ENCODE results near the gene BMERB1. TPM values are rescaled to one million over a fixed set of nuclear protein-coding genes. Genes with fewer than 3 reads are reported as not detected.

BMERB1 gene
- total and polyA plus RNA-seq, 10 donors: 5.6 to 36.5 (median 19.0) TPM

DNA sequence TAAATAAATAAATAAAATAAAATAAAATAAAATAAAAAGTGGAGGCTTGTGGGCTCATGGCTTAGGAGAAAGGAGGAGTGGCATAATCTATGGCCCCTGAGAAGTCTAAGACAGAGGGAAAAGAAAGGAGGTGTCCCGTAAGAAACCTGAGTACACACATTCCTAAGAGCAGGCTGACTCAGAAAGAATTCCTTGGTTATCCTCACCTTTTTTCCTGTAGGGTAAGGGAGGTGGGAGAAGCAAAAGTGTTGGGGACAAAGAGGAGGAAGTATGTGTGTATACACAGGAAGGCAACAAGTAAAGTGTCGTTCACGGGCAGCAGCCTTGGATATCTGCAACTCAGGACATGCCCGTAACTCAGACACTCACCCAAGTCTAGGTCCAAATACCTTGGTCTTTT, 179.3 kb downstream of the BMERB1 start:
- TF ChIP-seq POLR2A (IDR thresholded peaks at IDR 0.05): no peak
- Histone ChIP-seq H3K9me3 (no peaks in the 10 kb centered on the region), H3K4me1 (peaks cover 0 to 1% (median 0%) of the 10 kb centered on the region in 6 donors), H3K27me3 (replicated peaks in 1 of 7) (no peaks in the 10 kb centered on the region), H3K27ac (no peak overlapping the region), H3K36me3 (peaks cover 9 to 100% (median 99%) of the 10 kb centered on the region in 6 donors), H3K4me3 (no peak overlapping the region)
- intact Hi-C loops (cut with DNase I; ENCODE audit: low total_unique reads): no loop called here
- 76 to 95% (median 80%) methylated on average over 4 of the region's 4 CpGs for WGBS, 5 donors
- DNase-seq: no peak

DNA sequence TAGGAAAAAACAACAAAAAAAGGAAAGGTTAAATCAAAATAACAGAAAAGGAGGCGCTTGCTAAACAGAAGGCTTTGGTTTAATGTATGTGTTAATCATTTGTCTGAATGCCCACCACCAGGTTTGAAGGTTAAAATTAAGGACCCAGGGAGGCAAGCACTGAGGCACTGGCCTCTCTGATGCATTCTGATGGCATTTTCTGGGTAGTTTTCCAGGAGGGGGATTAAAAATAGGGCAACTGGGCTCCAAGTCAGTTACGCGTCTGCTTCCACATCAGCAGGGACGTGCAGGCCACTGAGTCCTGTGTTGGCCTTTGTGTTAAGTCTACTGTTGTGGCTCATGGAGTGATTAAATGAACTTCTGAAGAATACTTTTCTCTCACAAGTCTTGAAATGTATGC, 181.6 kb downstream of the BMERB1 start:
- H3K27me3 ChIP-seq (replicated peaks in 1 of 7): no peaks in the 10 kb centered on the region
- no peak for TF ChIP-seq POLR2A (IDR thresholded peaks at IDR 0.05)
- no peak for TF ChIP-seq POLR2AphosphoS5 (IDR thresholded peaks at IDR 0.05)
- no peak for TF ChIP-seq CTCF (IDR thresholded peaks at IDR 0.05 in 8 of 11, conservative IDR thresholded peaks at IDR 0.05 in 3 of 11)
- H3K27ac ChIP-seq: no peak overlapping the region
- DNase-seq: no peak
- no peaks in the 10 kb centered on the region for H3K9me3 ChIP-seq
- WGBS, 5 donors: 95 to 98% (median 96%) methylated on average over 4 of the region's 4 CpGs
- H3K4me3 ChIP-seq: no peak overlapping the region
- peaks cover 9 to 100% (median 99%) of the 10 kb centered on the region in 6 donors for H3K36me3 ChIP-seq
- intact Hi-C loops (cut with DNase I; ENCODE audit: low total_unique reads): no loop called here
- H3K4me1 ChIP-seq: peaks cover 0 to 8% (median 0%) of the 10 kb centered on the region in 6 donors

- Histone ChIP-seq H3K9me3 (no peaks in the 10 kb centered on the region), H3K36me3 (peaks cover 9 to 100% (median 99%) of the 10 kb centered on the region in 6 donors), H3K27me3 (replicated peaks in 1 of 7) (no peaks in the 10 kb centered on the region), H3K27ac (no peak overlapping the region), H3K4me1 (peaks cover 0 to 12% (median 0%) of the 10 kb centered on the region in 6 donors), H3K4me3 (no peak overlapping the region)
- intact Hi-C loops (cut with DNase I; ENCODE audit: low total_unique reads): no loop called here
- DNase-seq: no peak
- TF ChIP-seq POLR2AphosphoS5 (IDR thresholded peaks at IDR 0.05) (no peak), POLR2A (IDR thresholded peaks at IDR 0.05) (no peak), CTCF (IDR thresholded peaks at IDR 0.05 in 8 of 11, conservative IDR thresholded peaks at IDR 0.05 in 3 of 11) (no peak)
- WGBS, 5 donors: 88 to 92% (median 89%) methylated on average over 11 of the region's 11 CpGs
Measured at GRCh38 chr16:15616475-15617165, 182.2 kb downstream of the BMERB1 start.

DNA sequence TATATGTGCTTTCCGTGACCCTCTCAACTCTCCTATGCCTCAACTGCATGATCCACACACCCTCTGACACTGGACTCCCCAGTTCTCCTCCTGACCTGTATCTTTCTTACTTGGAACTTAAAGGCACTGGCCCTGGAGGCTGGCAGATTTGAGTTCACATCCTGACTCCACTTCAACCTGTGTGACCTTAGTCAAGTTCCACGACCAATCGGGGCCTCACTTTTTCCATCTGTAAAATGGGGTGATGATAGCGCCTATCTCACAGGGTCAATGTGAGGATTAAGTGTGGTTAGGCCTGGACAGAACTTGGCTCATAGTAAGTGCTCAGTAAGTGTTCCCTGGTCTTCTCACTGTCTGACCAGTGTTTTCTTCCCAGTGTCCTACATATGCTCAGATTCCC, 183.5 kb downstream of the BMERB1 start:
- intact Hi-C loops (cut with DNase I; ENCODE audit: low total_unique reads): no loop called here
- no peak overlapping the region for H3K4me3 ChIP-seq
- TF ChIP-seq CTCF (IDR thresholded peaks at IDR 0.05 in 8 of 11, conservative IDR thresholded peaks at IDR 0.05 in 3 of 11) (no peak), POLR2A (IDR thresholded peaks at IDR 0.05) (no peak), POLR2AphosphoS5 (IDR thresholded peaks at IDR 0.05) (no peak)
- H3K9me3 ChIP-seq: no peaks in the 10 kb centered on the region
- DNase-seq: no peak
- H3K27me3 ChIP-seq (replicated peaks in 1 of 7): no peaks in the 10 kb centered on the region
- H3K36me3 ChIP-seq: peaks cover 9 to 100% (median 99%) of the 10 kb centered on the region in 6 donors
- peaks cover 0 to 12% (median 0%) of the 10 kb centered on the region in 6 donors for H3K4me1 ChIP-seq
- peak overlapping the region in 1 of 8 donors; percentile 17 for H3K27ac ChIP-seq
- 92 to 97% (median 94%) methylated on average over 4 of the region's 4 CpGs for WGBS, 5 donors
